Hepatocyte (in vitro differentiated cells): ENCODE results near the gene KDM4C. TPM values are rescaled to one million over a fixed set of nuclear protein-coding genes. Genes with fewer than 3 reads are reported as not detected.

ENCODE experiments used
- DNase-seq: peaks from one replicate; pipeline ENCODE4 v3.0.0-alpha.2; 2016; ENCODE audit warnings: low spot score
- H2AFZ ChIP-seq: fragments of 200-600 bp; sonication (generic); 2 replicates; pipeline ENCODE4 v1.6.0; 2016; ENCODE audit warnings: antibody characterized with exemption, mild to moderate bottlenecking
- H3K27ac ChIP-seq: fragments of 200-600 bp; sonication (generic); 2 replicates; pipeline ENCODE4 v1.5.1; 2016; ENCODE audit warnings: mild to moderate bottlenecking
- H3K27me3 ChIP-seq: fragments of 200-600 bp; sonication (generic); 2 replicates; pipeline ENCODE4 v1.6.1; 2016
- H3K36me3 ChIP-seq: fragments of 200-600 bp; sonication (generic); replicated peaks from 2 replicates; pipeline ENCODE4 v1.5.1; 2016; ENCODE audit warnings: low read depth; ENCODE audit not compliant: insufficient read depth
- H3K4me1 ChIP-seq: fragments of 200-600 bp; sonication (generic); 2 replicates; pipeline ENCODE4 v1.5.1; 2016; ENCODE audit warnings: mild to moderate bottlenecking, moderate library complexity; ENCODE audit not compliant: insufficient read depth
- H3K4me2 ChIP-seq: fragments of 200-600 bp; sonication (generic); 2 replicates; pipeline ENCODE4 v1.6.0; 2016
- H3K4me3 ChIP-seq: fragments of 200-600 bp; sonication (generic); 2 replicates; pipeline ENCODE4 v1.5.1; 2016; ENCODE audit warnings: mild to moderate bottlenecking
- H3K79me2 ChIP-seq: fragments of 200-600 bp; sonication (generic); 2 replicates; pipeline ENCODE4 v1.6.0; 2017; ENCODE audit warnings: mild to moderate bottlenecking
- H3K9me2 ChIP-seq: fragments of 200-600 bp; sonication (generic); replicated peaks from 2 replicates; pipeline ENCODE4 v1.6.0; 2017; ENCODE audit warnings: mild to moderate bottlenecking; ENCODE audit not compliant: insufficient read depth
- H3K9me3 ChIP-seq: fragments of 200-600 bp; sonication (generic); 2 replicates; pipeline ENCODE4 v1.5.1; 2016; ENCODE audit warnings: low read depth, mild to moderate bottlenecking
- H4K20me1 ChIP-seq: fragments of 200-600 bp; sonication (generic); 2 replicates; pipeline ENCODE4 v1.6.0; 2016; ENCODE audit warnings: mild to moderate bottlenecking; ENCODE audit not compliant: insufficient read depth, poor library complexity, severe bottlenecking
- EZH2 ChIP-seq: fragments of 200-600 bp; sonication (generic); IDR thresholded peaks from 2 replicates; pipeline ENCODE4 v1.6.1; 2016; ENCODE audit warnings: antibody characterized with exemption, mild to moderate bottlenecking, borderline replicate concordance
- EZH2phosphoT487 ChIP-seq: fragments of 200-600 bp; sonication (generic); IDR thresholded peaks from one replicate; pipeline ENCODE4 v1.6.1; 2018; ENCODE audit warnings: antibody characterized with exemption, mild to moderate bottlenecking, low read depth, moderate library complexity; ENCODE audit not compliant: unreplicated experiment, severe bottlenecking
- WGBS: methylation state at CpG from one replicate; pipeline ENCODE4 v1.1.6; 2016; ENCODE audit warnings: low lambda C conversion rate; ENCODE audit errors: missing lambda C conversion rate; 5-methylcytosine and 5-hydroxymethylcytosine counted together
- polyA plus RNA-seq: library from polyadenylated mRNA; unstranded; fragments of >200 nt; fragmentation: Nextera tagmentation; extraction: Ambion mirVana; gene quantifications from 2 replicates; pipeline ENCODE4 v1.2.1, GENCODE V29; 2016
- total RNA-seq: library from RNA; depleted of rRNA; stranded (reverse); fragments of >200 nt; gene quantifications from 2 replicates; pipeline ENCODE4 v1.2.3, GENCODE V29; 2014
- TF ChIP-seq, protein P1 (sequence below): fragments of 200-600 bp; sonication (generic); IDR thresholded peaks from 2 replicates; pipeline ENCODE4 v1.5.1; 2016; ENCODE audit warnings: antibody characterized with exemption, mild to moderate bottlenecking; ENCODE audit not compliant: poor library complexity

The KDM4C gene
- total and polyA plus RNA-seq, 2 experiments from 2014 or later: 16.1 to 28.7 TPM

DNA sequence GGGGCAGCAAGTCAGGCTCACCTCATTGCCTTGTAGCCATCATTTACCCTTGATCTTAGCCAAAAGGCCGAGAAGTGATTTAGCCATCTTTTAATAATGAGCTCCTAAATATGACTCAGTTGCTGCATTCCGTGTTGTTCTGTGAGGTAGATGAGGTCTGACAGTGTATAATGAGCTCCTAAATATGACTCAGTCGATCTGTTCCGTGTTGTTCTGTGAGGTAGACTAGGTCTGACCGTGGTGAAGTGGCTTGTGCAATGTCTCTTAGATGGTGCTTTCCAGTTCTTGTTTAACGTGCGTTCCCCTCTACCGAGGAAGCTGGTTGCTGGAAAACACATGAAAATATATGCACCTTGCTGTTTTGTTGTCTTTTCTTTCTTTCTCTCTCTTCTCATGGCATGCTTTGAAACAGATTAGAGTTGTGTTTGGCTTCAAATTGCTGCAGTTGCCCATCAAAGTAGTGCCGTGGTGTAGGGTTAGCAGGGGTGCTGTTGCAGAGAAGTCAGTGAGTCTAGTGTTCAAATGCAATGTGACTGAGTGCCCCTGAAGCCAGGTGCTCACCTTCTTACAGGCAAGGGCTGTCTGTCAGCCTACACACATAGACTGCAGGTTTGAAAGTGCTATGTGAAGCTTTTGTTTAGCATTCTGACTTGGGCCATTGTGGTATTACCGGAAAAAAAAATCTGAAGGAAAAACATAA is 118.6 kb downstream of the KDM4C start:
- Histone ChIP-seq H3K27me3 (no peaks in the 10 kb centered on the region), H3K9me2 (no peaks in the 10 kb centered on the region), H3K79me2 (peaks cover 6% of the 10 kb centered on the region), H3K9me3 (no peaks in the 10 kb centered on the region), H3K36me3 (no peaks in the 10 kb centered on the region), H3K27ac (no peak overlapping the region), H3K4me2 (no peak overlapping the region), H4K20me1 (no peaks in the 10 kb centered on the region), H2AFZ (no peak overlapping the region), H3K4me3 (no peak overlapping the region), H3K4me1 (peaks cover 3% of the 10 kb centered on the region)
- TF ChIP-seq, protein P1, sequence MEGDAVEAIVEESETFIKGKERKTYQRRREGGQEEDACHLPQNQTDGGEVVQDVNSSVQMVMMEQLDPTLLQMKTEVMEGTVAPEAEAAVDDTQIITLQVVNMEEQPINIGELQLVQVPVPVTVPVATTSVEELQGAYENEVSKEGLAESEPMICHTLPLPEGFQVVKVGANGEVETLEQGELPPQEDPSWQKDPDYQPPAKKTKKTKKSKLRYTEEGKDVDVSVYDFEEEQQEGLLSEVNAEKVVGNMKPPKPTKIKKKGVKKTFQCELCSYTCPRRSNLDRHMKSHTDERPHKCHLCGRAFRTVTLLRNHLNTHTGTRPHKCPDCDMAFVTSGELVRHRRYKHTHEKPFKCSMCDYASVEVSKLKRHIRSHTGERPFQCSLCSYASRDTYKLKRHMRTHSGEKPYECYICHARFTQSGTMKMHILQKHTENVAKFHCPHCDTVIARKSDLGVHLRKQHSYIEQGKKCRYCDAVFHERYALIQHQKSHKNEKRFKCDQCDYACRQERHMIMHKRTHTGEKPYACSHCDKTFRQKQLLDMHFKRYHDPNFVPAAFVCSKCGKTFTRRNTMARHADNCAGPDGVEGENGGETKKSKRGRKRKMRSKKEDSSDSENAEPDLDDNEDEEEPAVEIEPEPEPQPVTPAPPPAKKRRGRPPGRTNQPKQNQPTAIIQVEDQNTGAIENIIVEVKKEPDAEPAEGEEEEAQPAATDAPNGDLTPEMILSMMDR: no peak
- TF ChIP-seq EZH2phosphoT487 (no peak), EZH2 (no peak)
- DNase-seq: no peak
- WGBS: 95% methylated on average over 10 of the region's 10 CpGs

DNA sequence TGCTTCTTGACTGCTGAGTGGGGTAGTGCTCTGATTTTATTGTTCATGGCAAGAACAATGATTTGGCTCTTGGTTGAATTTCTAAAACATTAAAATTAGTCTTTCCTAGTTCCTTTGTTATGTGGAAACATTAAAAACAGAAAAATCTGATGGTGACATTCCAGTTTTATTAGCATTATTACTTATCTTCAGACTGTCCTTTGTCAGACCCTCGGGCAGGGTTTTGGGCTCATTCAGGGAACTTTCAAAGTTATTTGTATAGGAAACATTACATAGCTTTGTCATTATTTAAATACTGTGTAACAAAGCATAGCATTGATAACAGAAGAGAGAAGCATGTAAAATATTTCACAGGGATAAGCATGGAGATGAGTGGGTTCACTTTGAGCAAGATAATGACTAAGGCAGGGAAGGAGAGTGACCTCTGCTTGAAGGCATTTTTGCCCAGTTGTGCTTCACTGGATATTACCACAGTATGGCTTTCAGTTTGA is 119.9 kb downstream of the KDM4C start:
- Histone ChIP-seq H3K9me3 (no peaks in the 10 kb centered on the region), H3K27me3 (no peaks in the 10 kb centered on the region), H2AFZ (no peak overlapping the region), H4K20me1 (no peaks in the 10 kb centered on the region), H3K36me3 (no peaks in the 10 kb centered on the region), H3K79me2 (peaks cover 6% of the 10 kb centered on the region), H3K4me1 (peaks cover 3% of the 10 kb centered on the region), H3K4me2 (no peak overlapping the region), H3K4me3 (no peak overlapping the region), H3K27ac (no peak overlapping the region), H3K9me2 (no peaks in the 10 kb centered on the region)
- TF ChIP-seq, protein P1: no peak
- TF ChIP-seq EZH2phosphoT487: no peak
- TF ChIP-seq EZH2: no peak
- 22% methylated on average over 1 of the region's 1 CpG for WGBS
- DNase-seq: no peak

DNA sequence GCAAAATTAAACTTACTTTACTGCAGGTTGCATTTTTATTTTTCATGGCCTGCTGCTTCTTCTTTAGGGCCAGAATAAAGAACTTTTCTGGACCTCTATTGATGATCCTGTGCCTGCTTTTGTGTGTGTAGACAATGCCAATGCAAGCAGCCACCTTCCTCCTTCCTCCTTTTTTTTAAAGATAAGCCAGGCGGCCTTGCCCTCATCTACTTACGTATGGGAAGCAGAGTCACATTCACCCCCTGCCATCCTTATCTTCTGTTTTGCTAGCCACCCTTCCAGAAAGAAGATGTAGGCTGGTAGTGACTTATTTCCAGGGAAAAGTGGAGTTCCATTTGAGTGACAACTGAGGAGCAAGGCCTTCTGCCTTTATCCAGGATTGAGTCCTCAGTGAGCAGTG is 122.9 kb downstream of the KDM4C start:
- no peaks in the 10 kb centered on the region for H4K20me1 ChIP-seq
- H3K4me1 ChIP-seq: no peaks in the 10 kb centered on the region
- no peak for DNase-seq
- no peaks in the 10 kb centered on the region for H3K9me2 ChIP-seq
- no peaks in the 10 kb centered on the region for H3K27me3 ChIP-seq
- H2AFZ ChIP-seq: no peak overlapping the region
- H3K4me2 ChIP-seq: no peak overlapping the region
- TF ChIP-seq, protein P1: no peak
- TF ChIP-seq EZH2phosphoT487: no peak
- TF ChIP-seq EZH2: no peak
- H3K27ac ChIP-seq: no peak overlapping the region
- H3K36me3 ChIP-seq: no peaks in the 10 kb centered on the region
- no peak overlapping the region for H3K4me3 ChIP-seq
- peaks cover 3% of the 10 kb centered on the region for H3K79me2 ChIP-seq
- WGBS: 97% methylated on average over 2 of the region's 2 CpGs
- H3K9me3 ChIP-seq: no peaks in the 10 kb centered on the region
